Measurements from ENCODE around the gene AMELX.

Gene AMELX

DNA sequence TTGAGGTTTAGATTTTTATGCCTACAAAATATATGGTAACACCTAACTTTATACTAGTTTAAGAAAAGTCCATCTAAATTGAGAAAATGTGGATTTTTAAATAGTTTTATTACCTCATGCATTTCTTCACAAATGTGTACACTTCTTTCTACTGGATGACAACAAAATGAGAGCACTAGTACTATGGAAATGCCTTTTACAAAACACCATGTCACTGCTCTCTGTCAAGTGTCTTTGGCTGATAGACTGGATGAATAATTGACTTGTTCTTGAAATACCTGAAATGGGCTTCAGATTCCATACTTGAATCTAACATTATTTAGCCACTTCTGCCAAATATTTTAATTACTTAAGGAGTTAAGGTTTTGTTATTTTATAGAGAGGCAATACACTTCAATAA, 49.5 kb downstream of the AMELX start:
- DNase-seq (ENCODE audit: insufficient read length) (no peak), FAIRE-seq (no peak)
- no peak for TF ChIP-seq TAF1 (IDR thresholded peaks at IDR 0.05; ENCODE audit: borderline replicate concordance, low read depth, low read length)
- TF ChIP-seq POLR2AphosphoS5 (IDR thresholded peaks at IDR 0.05; ENCODE audit: low read depth, low read length), result no peak
- TF ChIP-seq POLR2A (IDR thresholded peaks at IDR 0.05; ENCODE audit: low read depth, low read length), result no peak

DNA sequence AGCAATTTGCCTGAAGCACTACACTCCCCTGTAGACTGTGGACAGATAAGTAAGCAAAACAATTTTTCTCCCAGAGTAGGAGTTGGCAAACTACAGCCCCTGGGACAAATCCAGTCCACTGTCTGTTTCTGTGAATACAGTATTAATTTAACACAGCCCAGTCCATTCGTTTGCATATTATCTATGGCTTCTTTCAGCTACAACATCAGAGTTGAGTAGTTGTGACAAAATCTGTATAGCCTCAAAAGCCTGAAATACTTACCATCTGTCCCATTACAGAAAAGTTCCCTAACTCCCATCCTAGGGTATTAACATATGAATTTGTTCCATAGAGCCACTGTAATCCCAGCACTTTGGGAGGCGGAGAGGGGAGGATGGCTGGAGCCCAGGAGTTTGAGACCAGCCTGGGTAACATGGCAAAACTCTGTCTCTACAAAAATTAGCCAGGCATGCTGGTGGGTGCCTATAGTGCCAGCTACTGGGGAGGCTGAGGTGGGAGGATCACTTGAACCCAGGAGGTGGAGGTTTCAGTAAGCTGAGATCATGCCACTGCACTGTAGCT, 53.0 kb downstream of the AMELX start:
- TF ChIP-seq POLR2AphosphoS5 (IDR thresholded peaks at IDR 0.05; ENCODE audit: low read depth, low read length), result no peak
- no peak for TF ChIP-seq POLR2A (IDR thresholded peaks at IDR 0.05; ENCODE audit: low read depth, low read length)
- TF ChIP-seq TAF1 (IDR thresholded peaks at IDR 0.05; ENCODE audit: borderline replicate concordance, low read depth, low read length), result no peak
- DNase-seq (ENCODE audit: insufficient read length) (no peak), FAIRE-seq (no peak)

DNA sequence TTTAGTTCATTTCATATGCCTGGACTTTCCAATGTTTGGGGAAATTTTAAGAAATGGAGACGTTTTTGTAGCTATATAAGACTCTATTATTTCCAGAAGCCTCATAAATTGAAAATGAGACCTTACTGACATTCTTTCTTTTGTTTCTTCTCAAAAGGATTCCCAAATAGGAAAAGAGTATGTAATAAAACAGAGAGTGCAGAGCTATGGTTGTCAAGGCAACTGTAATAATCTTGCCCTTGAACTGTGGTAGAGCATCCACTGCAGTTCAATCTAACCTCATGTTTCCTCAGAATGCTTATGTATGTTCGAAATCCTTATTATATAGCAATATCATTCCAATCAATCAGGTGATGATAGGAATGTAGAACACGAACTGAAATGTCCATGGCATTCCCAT, 54.1 kb downstream of the AMELX start:
- TF ChIP-seq POLR2AphosphoS5 (IDR thresholded peaks at IDR 0.05; ENCODE audit: low read depth, low read length), result no peak
- TF ChIP-seq POLR2A (IDR thresholded peaks at IDR 0.05; ENCODE audit: low read depth, low read length), result no peak
- DNase-seq (ENCODE audit: insufficient read length), result no peak
- FAIRE-seq, result no peak

DNA sequence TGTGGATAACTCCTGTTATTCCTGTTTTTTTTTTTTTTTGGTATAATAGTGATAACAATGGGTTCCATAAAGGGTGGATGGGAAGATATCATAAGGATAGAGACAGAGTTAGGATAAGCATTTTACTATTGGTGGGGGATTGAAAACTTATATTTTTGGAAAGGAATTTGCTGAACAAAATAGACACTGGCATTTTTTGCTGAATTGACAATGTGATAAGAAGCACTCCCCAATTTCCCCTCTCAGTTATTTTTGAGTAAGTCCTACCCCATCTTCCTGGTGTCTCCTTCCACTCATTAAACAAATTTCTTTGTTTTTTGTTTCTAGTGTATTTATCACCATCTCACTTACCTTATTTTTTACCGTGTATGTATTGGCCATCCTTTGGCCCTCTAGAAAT, 55.8 kb downstream of the AMELX start:
- no peak for DNase-seq (ENCODE audit: insufficient read length)

DNA sequence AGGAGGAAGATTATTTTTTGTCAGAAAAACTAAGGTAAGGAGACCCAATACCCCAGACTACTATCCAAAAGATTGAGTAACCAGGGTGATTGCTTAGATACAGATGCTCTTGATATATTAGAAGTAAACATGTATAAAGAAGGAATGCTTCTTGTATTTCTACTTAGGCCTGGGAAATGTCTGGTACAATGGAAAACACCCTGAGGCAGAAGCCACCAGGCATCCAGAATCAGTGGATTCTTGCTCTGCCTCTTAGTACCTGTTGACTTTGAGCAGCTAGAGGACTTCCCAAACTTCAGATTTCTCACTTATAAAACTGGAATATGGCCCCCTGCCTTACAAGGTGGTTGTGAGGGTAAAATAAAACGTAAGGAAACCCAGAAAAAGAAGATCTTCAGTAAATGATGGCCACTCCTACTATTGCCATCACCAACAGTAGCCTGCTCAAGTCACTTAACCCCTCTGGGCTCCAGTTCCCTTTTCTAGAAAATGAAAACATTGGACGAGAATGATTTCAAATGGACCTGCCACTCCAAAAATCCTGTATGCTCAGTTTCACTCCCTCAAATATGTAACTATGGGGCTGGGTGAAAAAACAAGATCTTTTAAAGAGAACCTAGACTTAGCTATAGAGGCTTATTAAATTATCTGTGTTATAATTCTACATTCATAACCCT, 56.6 kb downstream of the AMELX start:
- FAIRE-seq, result no peak
- TF ChIP-seq TAF1 (IDR thresholded peaks at IDR 0.05; ENCODE audit: borderline replicate concordance, low read depth, low read length) (no peak), POLR2AphosphoS5 (IDR thresholded peaks at IDR 0.05; ENCODE audit: low read depth, low read length) (no peak)
- DNase-seq (ENCODE audit: insufficient read length), result no peak

More for the DNA sequence above, 55.8 kb downstream of the AMELX start:
- no peak for TF ChIP-seq TAF1 (IDR thresholded peaks at IDR 0.05; ENCODE audit: borderline replicate concordance, low read depth, low read length)
- no peak for FAIRE-seq
